HepG2 (cell line): ENCODE results near the gene RTP5. TPM values are rescaled to one million over a fixed set of nuclear protein-coding genes. Genes with fewer than 3 reads are reported as not detected.
A peak's percentile ranks its signal among the peaks of the same experiment; 100 is the strongest.

ENCODE experiments used
- ATAC-seq: fragments of 200-7000 bp; cut with Tn5 transposase; 3 replicates; pipeline ENCODE4 v1.9.1; 2020; ENCODE audit warnings: mild to moderate bottlenecking, moderate library complexity
- BruUV-seq: library from RNA; stranded (reverse); fragments of 400-500 nt; replicated peaks from 2 replicates; lab custom pipeline; 2021; lab: Mats Ljungman, UMichigan
- CTCF ChIA-PET: fragments of 300-600 bp; formaldehyde crosslinking; extraction: SDS; loops from one replicate; lab custom pipeline; 2021; ENCODE audit warnings: low total read pairs, inconsistent platforms, low intra/inter-chr PET ratio; lab: Yijun Ruan, JAX
- POLR2A ChIA-PET: fragments of 350-600 bp; sonication (Branson Sonifier 250); formaldehyde crosslinking; loops from one replicate; lab custom pipeline; 2020; ENCODE audit warnings: antibody characterized with exemption, inconsistent platforms; lab: Yijun Ruan, JAX
- DNase-seq: peaks from one replicate; pipeline ENCODE4 v3.0.0-alpha.2; 2015; ENCODE audit warnings: low spot score
- FAIRE-seq: peaks from 3 replicates; lab custom pipeline; 2011; peaks lifted over from hg19 to GRCh38; lab: Jason Lieb, UNC
- H2AFZ ChIP-seq: one replicate; pipeline ENCODE4 v1.6.1; 2011; ENCODE audit warnings: low read length, inconsistent platforms
- H3K27ac ChIP-seq: fragments of 300-600 bp; 3 replicates; pipeline ENCODE4 v1.8.0; 2011; ENCODE audit warnings: mixed run types, mild to moderate bottlenecking, mixed read lengths, low read length, inconsistent platforms; ENCODE audit not compliant: insufficient read depth; ENCODE audit errors: extremely low read length
- H3K27me3 ChIP-seq, 2 experiments: fragments of 200-600 bp in 1 of 2; 2 replicates in 1 of 2; 3 replicates in 1 of 2; pipeline versions ENCODE4 v1.6.0 to v1.8.0; 2011; ENCODE audit warnings: low read length in 2 of 2, mild to moderate bottlenecking in 2 of 2, moderate library complexity in 2 of 2, inconsistent platforms in 1 of 2; ENCODE audit not compliant: insufficient read depth in 2 of 2, control insufficient read depth in 1 of 2
- H3K36me3 ChIP-seq, 2 experiments: fragments of 200-600 bp in 1 of 2; replicated peaks in 1 of 2; 2 replicates in 1 of 2; 3 replicates in 1 of 2; pipeline versions ENCODE4 v1.5.1 to v1.8.0; 2011; ENCODE audit warnings: low read length in 2 of 2, inconsistent platforms in 1 of 2; ENCODE audit not compliant: insufficient read depth in 2 of 2, control insufficient read depth in 1 of 2
- H3K4me1 ChIP-seq: 2 replicates; pipeline ENCODE4 v1.5.1; 2012; ENCODE audit warnings: low read length, inconsistent platforms; ENCODE audit not compliant: insufficient read depth
- H3K4me2 ChIP-seq: 2 replicates; pipeline ENCODE4 v1.6.0; 2011; ENCODE audit warnings: low read depth, low read length, inconsistent platforms
- H3K4me3 ChIP-seq, 3 experiments: fragments of 200-600 bp in 1 of 3; sonication (generic), shearing (Covaris generic) in 1 of 3; replicated peaks in 1 of 3; 2 replicates each; pipeline ENCODE4 v1.5.1; 2011 to 2016; ENCODE audit warnings: low read length in 3 of 3, inconsistent platforms in 2 of 3, low read depth in 2 of 3, mild to moderate bottlenecking in 2 of 3, control low read depth in 1 of 3, mixed read lengths in 1 of 3; ENCODE audit not compliant: insufficient read depth in 1 of 3
- H3K79me2 ChIP-seq: one replicate; pipeline ENCODE4 v1.6.1; 2011; ENCODE audit warnings: low read length, inconsistent platforms; ENCODE audit not compliant: insufficient read depth
- H3K9ac ChIP-seq: 2 replicates; pipeline ENCODE4 v1.6.0; 2011; ENCODE audit warnings: mild to moderate bottlenecking, low read depth, low read length, inconsistent platforms; ENCODE audit not compliant: insufficient read depth
- H3K9me3 ChIP-seq: 2 replicates; pipeline ENCODE4 v1.5.1; 2012; ENCODE audit warnings: mild to moderate bottlenecking, low read length
- H4K20me1 ChIP-seq: 2 replicates; pipeline ENCODE4 v1.6.0; 2011; ENCODE audit warnings: inconsistent platforms, mild to moderate bottlenecking, low read length, moderate library complexity; ENCODE audit not compliant: insufficient read depth
- DPF2 ChIP-seq: sonication (generic); formaldehyde crosslinking; IDR thresholded peaks from 2 replicates; pipeline ENCODE4 v1.4.0; 2020; ENCODE audit warnings: mild to moderate bottlenecking, low read depth, missing genetic modification reagents, borderline replicate concordance
- MYC ChIP-seq: sonication (generic); formaldehyde crosslinking; IDR thresholded peaks from 2 replicates; pipeline ENCODE4 v1.9.0; 2021; ENCODE audit warnings: missing genetic modification reagents, borderline replicate concordance
- RFX3 ChIP-seq: IDR thresholded peaks from 2 replicates; pipeline ENCODE4 v1.6.1; 2016; ENCODE audit warnings: missing biosample characterization, missing genetic modification reagents
- SSRP1 ChIP-seq: IDR thresholded peaks from 2 replicates; pipeline ENCODE4 v1.6.1; 2016; ENCODE audit warnings: control low read depth
- ZFP36 ChIP-seq: fragments of 150-350 bp; IDR thresholded peaks from 2 replicates; pipeline ENCODE4 v1.6.1; 2018; ENCODE audit warnings: borderline replicate concordance, low read length, low read depth; ENCODE audit not compliant: partially characterized antibody
- ZNF282 ChIP-seq: fragments of 450-650 bp; IDR thresholded peaks from 2 replicates; pipeline ENCODE4 v1.6.1; 2018; ENCODE audit not compliant: partially characterized antibody
- ZNF446 ChIP-seq: sonication (generic); formaldehyde crosslinking; IDR thresholded peaks from 2 replicates; pipeline ENCODE4 v1.5.0; 2020; ENCODE audit warnings: mild to moderate bottlenecking, missing genetic modification reagents
- ZNF546 ChIP-seq: sonication (generic); formaldehyde crosslinking; conservative IDR thresholded peaks from 2 replicates; pipeline ENCODE4 v1.8.1; 2023; ENCODE audit warnings: mild to moderate bottlenecking, missing genetic modification reagents
- ZSCAN25 ChIP-seq: sonication (generic); formaldehyde crosslinking; IDR thresholded peaks from 2 replicates; pipeline ENCODE4 v1.8.0; 2022; ENCODE audit warnings: mild to moderate bottlenecking, missing genetic modification reagents
- WGBS: methylation state at CpG from one replicate; pipeline ENCODE4 v1.1.6; 2017; ENCODE audit warnings: low lambda C conversion rate; 5-methylcytosine and 5-hydroxymethylcytosine counted together
- in situ Hi-C: cut with HindIII; loops from 2 replicates; pipeline ENCODE4 v1.10.0; 2017; ENCODE audit warnings: low pct_unique_long_range_greater_than_20kb; ENCODE audit not compliant: extremely low pct_ligation_motif_present
- intact Hi-C: fragments of 100-400 bp; cut with micrococcal nuclease; formaldehyde crosslinking; loops from one replicate; pipeline ENCODE4 v1.10.0; 2022; ENCODE audit not compliant: unreplicated experiment
- polyA plus RNA-seq, 8 experiments: library from polyadenylated mRNA; depleted of rRNA in 3 of 8; stranded (reverse) in 7 of 8; unstranded in 1 of 8; fragments of >200 nt; fragmentation: Illumina TruSeq in 4 of 8; extraction: Trizol in 4 of 8; gene quantifications; 2 replicates each; pipeline versions ENCODE4 v1.2.1 to v1.2.3, GENCODE V29; 2011 to 2016; ENCODE audit warnings: low read depth in 4 of 8, missing spikeins in 1 of 8, mixed read lengths in 1 of 8; ENCODE audit not compliant: insufficient read depth in 1 of 8
- total RNA-seq, 5 experiments: library from RNA; depleted of rRNA; stranded (reverse); fragments of >200 nt; fragmentation: Illumina TruSeq; extraction: Trizol; gene quantifications; 2 replicates each; pipeline ENCODE4 v1.2.3, GENCODE V29; 2016; ENCODE audit warnings: low read depth in 1 of 5
- TF ChIP-seq, protein P1 (sequence below): sonication (generic); formaldehyde crosslinking; IDR thresholded peaks from 2 replicates; pipeline ENCODE4 v1.8.1; 2023; ENCODE audit warnings: mild to moderate bottlenecking, missing genetic modification reagents, borderline replicate concordance
- TF ChIP-seq, protein P2 (sequence below): sonication (generic); formaldehyde crosslinking; IDR thresholded peaks from 2 replicates; pipeline ENCODE4 v1.8.0; 2022; ENCODE audit warnings: low read depth, missing genetic modification reagents
- TF ChIP-seq, protein P3 (sequence below): sonication (generic); formaldehyde crosslinking; IDR thresholded peaks from 2 replicates; pipeline ENCODE4 v1.8.1; 2022; ENCODE audit warnings: low read depth, mild to moderate bottlenecking, missing genetic modification reagents

RTP5 gene
- total and polyA plus RNA-seq, 2 of the 13 experiments (the other 11 are each of a cell fraction or from before 2014, with no cell fraction given) = not detected

DNA sequence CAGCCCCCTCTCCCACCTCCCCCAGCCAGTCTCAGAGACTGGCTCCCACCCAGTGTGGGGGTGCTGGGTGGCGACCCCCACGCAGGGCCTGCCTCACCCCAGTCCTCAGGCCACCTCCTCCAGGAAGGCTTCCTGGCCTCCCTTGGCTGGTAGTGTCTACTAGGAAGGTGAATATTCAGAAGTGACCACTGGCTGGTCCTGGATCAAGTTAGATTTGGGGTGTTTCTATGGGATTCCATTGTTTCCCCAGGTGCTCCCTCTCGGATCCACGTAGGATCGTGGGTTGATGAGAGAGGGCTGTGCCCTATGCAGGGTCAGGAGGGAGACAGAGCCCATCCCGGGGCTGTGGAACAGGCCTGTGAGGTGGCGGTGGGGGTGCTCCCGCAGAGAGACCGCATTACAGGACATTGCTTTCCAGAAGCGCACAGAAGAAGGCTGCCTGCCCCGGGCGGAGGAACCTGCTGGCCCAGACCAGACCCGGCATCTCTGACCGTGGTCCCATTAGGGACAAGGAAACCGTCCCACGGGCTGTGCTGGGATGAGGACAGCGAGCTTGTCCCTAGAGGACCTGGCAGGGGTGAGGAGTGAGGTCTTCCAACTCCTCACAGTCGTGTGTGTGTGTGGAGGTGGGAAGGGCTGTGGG lies 14.2 kb upstream of the RTP5 start:
- Histone ChIP-seq H3K4me1 (peaks cover 19% of the 10 kb centered on the region), H3K9me3 (no peaks in the 10 kb centered on the region), H2AFZ (no peak overlapping the region), H3K9ac (no peak overlapping the region), H3K36me3 (no peaks in the 10 kb centered on the region), H4K20me1 (no peaks in the 10 kb centered on the region), H3K79me2 (no peaks in the 10 kb centered on the region), H3K27ac (no peak overlapping the region), H3K4me2 (no peak overlapping the region), H3K4me3 (no peak overlapping the region), H3K27me3 (peaks cover 37 to 89% of the 10 kb centered on the region in 2 experiments; a peak in 4 of 5 replicates)
- TF ChIP-seq, protein P1, sequence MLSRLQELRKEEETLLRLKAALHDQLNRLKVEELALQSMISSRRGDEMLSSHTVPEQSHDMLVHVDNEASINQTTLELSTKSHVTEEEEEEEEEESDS = no peak
- TF ChIP-seq ZSCAN25 (CRISPR knock-in tag) (0 out of 2 replicates have a peak, but pooled peaks have one; percentile 43), ZFP36 (peak; percentile 22), ZNF282 (no peak), ZNF546 (CRISPR knock-in tag) (no peak)
- 54% methylated on average over 15 of the region's 18 CpGs for WGBS
- DNase-seq = no peak
- intact Hi-C loops = no loop called here
- CTCF ChIA-PET = no interaction called here
- POLR2A ChIA-PET = interaction anchor here (1.6 kb wide), 1 partner anchor 47 kb away, joined by 3 read pairs; the partner anchor contains the start of gene NEU4
- no peak for ATAC-seq
- no TSS peak for BruUV-seq
- FAIRE-seq = no peak
- in situ Hi-C loops = no loop called here

DNA sequence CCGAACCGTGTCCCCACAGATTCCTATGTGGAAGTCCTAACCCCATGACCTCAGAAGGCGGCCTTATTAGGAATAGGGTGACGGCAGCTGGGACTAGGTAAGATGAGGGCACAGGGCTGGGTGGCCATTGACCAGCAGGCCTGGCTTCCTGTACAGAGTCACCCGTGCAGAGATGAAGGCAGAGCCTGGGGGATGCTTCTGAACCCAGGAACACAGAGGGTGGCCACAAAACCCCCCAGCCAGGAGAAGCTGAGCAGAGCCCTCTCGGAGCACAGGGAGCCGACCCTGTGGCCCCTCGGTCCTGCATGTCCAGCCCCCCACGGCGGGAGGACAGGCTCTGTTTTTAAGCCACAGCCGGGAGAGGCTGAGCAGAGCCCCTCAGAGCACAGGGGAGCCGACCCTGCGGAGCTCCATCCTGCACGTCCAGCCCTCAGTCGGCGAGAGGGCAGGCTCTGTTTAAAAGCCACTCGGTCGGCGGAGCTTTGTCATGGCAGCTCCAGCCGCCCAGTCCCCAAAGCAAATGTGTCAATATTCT lies 13.6 kb upstream of the RTP5 start:
- intact Hi-C loops (no loop called here), in situ Hi-C loops (no loop called here)
- H3K9ac ChIP-seq = no peak overlapping the region
- ChIA-PET POLR2A (interaction anchor here (1.6 kb wide), 1 partner anchor 47 kb away, joined by 3 read pairs; the partner anchor contains the start of gene NEU4), CTCF (no interaction called here)
- FAIRE-seq = no peak
- no peak overlapping the region for H3K4me2 ChIP-seq
- H4K20me1 ChIP-seq = no peaks in the 10 kb centered on the region
- no peaks in the 10 kb centered on the region for H3K79me2 ChIP-seq
- ATAC-seq = no peak
- peaks cover 14% of the 10 kb centered on the region for H3K4me1 ChIP-seq
- no peak for DNase-seq
- 40% methylated on average over 15 of the region's 20 CpGs for WGBS
- H2AFZ ChIP-seq = no peak overlapping the region
- H3K4me3 ChIP-seq = no peak overlapping the region
- no peaks in the 10 kb centered on the region for H3K9me3 ChIP-seq
- no peak overlapping the region for H3K27ac ChIP-seq
- peaks cover 32 to 89% of the 10 kb centered on the region in 2 experiments for H3K27me3 ChIP-seq
- no TSS peak for BruUV-seq
- H3K36me3 ChIP-seq = no peaks in the 10 kb centered on the region
- no peak for TF ChIP-seq RFX3
- TF ChIP-seq, protein P2, sequence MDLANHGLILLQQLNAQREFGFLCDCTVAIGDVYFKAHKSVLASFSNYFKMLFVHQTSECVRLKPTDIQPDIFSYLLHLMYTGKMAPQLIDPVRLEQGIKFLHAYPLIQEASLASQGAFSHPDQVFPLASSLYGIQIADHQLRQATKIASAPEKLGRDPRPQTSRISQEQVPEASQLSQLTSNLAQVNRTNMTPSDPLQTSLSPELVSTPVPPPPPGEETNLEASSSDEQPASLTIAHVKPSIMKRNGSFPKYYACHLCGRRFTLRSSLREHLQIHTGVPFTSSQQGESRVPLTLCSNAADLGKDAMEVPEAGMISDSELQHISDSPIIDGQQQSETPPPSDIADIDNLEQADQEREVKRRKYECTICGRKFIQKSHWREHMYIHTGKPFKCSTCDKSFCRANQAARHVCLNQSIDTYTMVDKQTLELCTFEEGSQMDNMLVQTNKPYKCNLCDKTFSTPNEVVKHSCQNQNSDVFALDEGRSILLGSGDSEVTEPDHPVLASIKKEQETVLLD (CRISPR knock-in tag) = no peak
- TF ChIP-seq, protein P3, sequence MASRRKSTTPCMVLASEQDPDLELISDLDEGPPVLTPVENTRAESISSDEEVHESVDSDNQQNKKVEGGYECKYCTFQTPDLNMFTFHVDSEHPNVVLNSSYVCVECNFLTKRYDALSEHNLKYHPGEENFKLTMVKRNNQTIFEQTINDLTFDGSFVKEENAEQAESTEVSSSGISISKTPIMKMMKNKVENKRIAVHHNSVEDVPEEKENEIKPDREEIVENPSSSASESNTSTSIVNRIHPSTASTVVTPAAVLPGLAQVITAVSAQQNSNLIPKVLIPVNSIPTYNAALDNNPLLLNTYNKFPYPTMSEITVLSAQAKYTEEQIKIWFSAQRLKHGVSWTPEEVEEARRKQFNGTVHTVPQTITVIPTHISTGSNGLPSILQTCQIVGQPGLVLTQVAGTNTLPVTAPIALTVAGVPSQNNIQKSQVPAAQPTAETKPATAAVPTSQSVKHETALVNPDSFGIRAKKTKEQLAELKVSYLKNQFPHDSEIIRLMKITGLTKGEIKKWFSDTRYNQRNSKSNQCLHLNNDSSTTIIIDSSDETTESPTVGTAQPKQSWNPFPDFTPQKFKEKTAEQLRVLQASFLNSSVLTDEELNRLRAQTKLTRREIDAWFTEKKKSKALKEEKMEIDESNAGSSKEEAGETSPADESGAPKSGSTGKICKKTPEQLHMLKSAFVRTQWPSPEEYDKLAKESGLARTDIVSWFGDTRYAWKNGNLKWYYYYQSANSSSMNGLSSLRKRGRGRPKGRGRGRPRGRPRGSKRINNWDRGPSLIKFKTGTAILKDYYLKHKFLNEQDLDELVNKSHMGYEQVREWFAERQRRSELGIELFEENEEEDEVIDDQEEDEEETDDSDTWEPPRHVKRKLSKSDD = no peak
- no peak for TF ChIP-seq SSRP1 (CRISPR knock-in tag)
- no peak for TF ChIP-seq ZNF446 (CRISPR knock-in tag)
- no peak for TF ChIP-seq MYC
- TF ChIP-seq DPF2 (CRISPR knock-in tag) = no peak
